Fibroblast of the aortic adventitia (primary cell): Measurements from ENCODE around the gene CPVL. TPM values are rescaled to one million over a fixed set of nuclear protein-coding genes. Genes with fewer than 3 reads are reported as not detected.

Source experiments
- DNase-seq: peaks from one replicate; pipeline ENCODE4 v3.0.0-alpha.2; 2010; ENCODE audit warnings: low read depth
- H3K4me3 ChIP-seq: 2 replicates; pipeline ENCODE4 v1.5.1; 2011; ENCODE audit warnings: low read depth, mild to moderate bottlenecking, control low read depth, low read length, moderate library complexity
- CTCF ChIP-seq: IDR thresholded peaks from 2 replicates; pipeline ENCODE4 v1.5.1; 2011; ENCODE audit warnings: mild to moderate bottlenecking, low read length, control low read depth, inconsistent platforms; ENCODE audit not compliant: insufficient read depth
- total RNA-seq: library from RNA; depleted of rRNA; stranded (reverse); fragments of >200 nt; gene quantifications from 2 replicates; pipeline ENCODE4 v1.2.3, GENCODE V29; 2012; ENCODE audit warnings: low replicate concordance

CPVL gene
- total RNA-seq, 1 donor = 0.54 TPM

GRCh38 chr7:28990200-28990960, 156.0 kb downstream of the CPVL start:
- no peak for TF ChIP-seq CTCF
- H3K4me3 ChIP-seq = no peak overlapping the region
- DNase-seq = peak; percentile 46

GRCh38 chr7:28989211-28989980, 156.9 kb downstream of the CPVL start:
- DNase-seq = no peak
- no peak overlapping the region for H3K4me3 ChIP-seq
- no peak for TF ChIP-seq CTCF

GRCh38 chr7:28988810-28989209, 157.5 kb downstream of the CPVL start:
- H3K4me3 ChIP-seq = no peak overlapping the region
- TF ChIP-seq CTCF = no peak
- DNase-seq = peak; percentile 97

GRCh38 chr7:28988091-28988490, 158.2 kb downstream of the CPVL start:
- no peak overlapping the region for H3K4me3 ChIP-seq

GRCh38 chr7:28986765-28987110, 159.6 kb downstream of the CPVL start:
- no peak for TF ChIP-seq CTCF
- peak; percentile 95 for DNase-seq
- H3K4me3 ChIP-seq = no peak overlapping the region

More at GRCh38 chr7:28988091-28988490, 158.2 kb downstream of the CPVL start:
- no peak for TF ChIP-seq CTCF
- peak; percentile 38 for DNase-seq

GRCh38 chr7:28986028-28986764, 160.1 kb downstream of the CPVL start:
- H3K4me3 ChIP-seq = no peak overlapping the region
- TF ChIP-seq CTCF = no peak

More at GRCh38 chr7:28986028-28986764, 160.1 kb downstream of the CPVL start:
- no peak for DNase-seq
